ENCODE measurements around the gene ATP13A4. TPM values are rescaled to one million over a fixed set of nuclear protein-coding genes. Genes with fewer than 3 reads are reported as not detected.

The ATP13A4 gene
- total and polyA plus RNA-seq, 9 donors: 0.33 to 4.8 (median 0.69) TPM

DNA sequence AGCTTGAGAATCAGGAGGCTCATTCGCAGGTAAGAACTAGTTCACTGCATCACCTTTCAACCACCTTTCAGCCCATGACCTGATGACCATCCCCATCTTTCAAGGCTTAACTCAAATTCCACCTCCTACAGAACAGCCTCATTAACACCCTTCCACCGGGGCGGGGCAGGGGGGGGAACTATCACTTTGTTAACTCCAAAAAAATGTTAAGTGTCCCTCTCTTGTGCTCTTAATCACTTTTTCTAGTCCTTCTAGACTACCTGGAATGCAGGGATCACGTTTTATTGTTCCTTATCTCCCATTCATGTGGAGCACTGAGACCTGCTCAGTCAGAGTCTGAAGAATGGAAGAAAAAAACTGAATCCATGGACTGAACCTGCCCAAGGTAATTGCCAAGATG is 51.8 kb downstream of the ATP13A4 start:
- 100% methylated on average over 3 of the region's 4 CpGs for WGBS (ENCODE audit: insufficient coverage)
- H3K36me3 ChIP-seq (ENCODE audit: control insufficient read depth, insufficient read depth, low read length): no peaks in the 10 kb centered on the region
- peaks cover 3% of the 10 kb centered on the region for H3K4me1 ChIP-seq (ENCODE audit: control insufficient read depth, insufficient read depth, low read length)
- no peaks in the 10 kb centered on the region for H3K9me3 ChIP-seq (replicated peaks; ENCODE audit: control insufficient read depth, low read depth, low read length)
- no peak for DNase-seq
- no peak overlapping the region for H3K4me3 ChIP-seq (ENCODE audit: low read length)
- H3K27me3 ChIP-seq (ENCODE audit: control insufficient read depth, insufficient read depth, low read length): no peaks in the 10 kb centered on the region
- no peak overlapping the region for H3K27ac ChIP-seq (ENCODE audit: low read length)

DNA sequence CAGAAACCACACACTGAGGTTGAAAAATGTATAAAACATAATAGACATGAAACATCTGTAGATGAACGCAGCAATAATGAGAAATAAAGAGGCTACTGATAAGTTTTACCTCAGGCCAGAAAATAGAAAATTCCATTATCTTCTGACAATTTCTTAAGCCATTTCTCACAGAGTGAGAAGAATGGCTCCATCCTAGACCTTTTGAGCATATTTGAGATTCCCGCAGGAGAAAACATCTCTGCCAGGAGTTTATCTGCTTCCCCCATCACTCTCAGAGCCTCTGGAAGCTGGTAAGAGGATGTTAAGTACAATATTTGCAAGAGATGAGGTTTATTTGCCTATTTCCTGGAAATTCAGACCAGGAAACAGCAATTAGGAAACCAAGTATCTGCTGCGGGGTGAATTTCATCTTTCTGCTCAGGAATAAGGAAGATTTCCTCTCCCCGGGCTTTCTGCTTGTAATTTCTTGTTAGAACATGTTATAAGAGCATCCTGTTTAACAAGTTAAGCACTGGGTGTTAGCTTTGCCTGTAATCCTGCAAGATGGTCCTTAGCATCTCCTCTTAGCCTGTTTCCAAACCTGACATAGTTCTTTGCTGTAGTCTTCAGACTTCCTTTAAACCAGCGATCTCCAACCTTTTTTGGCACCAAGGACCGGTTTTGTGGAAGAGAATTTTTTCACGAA is 54.8 kb downstream of the ATP13A4 start:
- Histone ChIP-seq H3K4me1 (ENCODE audit: control insufficient read depth, insufficient read depth, low read length) (peaks cover 3% of the 10 kb centered on the region), H3K36me3 (ENCODE audit: control insufficient read depth, insufficient read depth, low read length) (no peaks in the 10 kb centered on the region), H3K27ac (ENCODE audit: low read length) (peak overlapping the region; percentile 56), H3K9me3 (replicated peaks; ENCODE audit: control insufficient read depth, low read depth, low read length) (no peaks in the 10 kb centered on the region), H3K4me3 (ENCODE audit: low read length) (no peak overlapping the region), H3K27me3 (ENCODE audit: control insufficient read depth, insufficient read depth, low read length) (no peaks in the 10 kb centered on the region)
- peak; percentile 26 for DNase-seq
- WGBS (ENCODE audit: insufficient coverage): 50% methylated on average over 2 of the region's 7 CpGs

DNA sequence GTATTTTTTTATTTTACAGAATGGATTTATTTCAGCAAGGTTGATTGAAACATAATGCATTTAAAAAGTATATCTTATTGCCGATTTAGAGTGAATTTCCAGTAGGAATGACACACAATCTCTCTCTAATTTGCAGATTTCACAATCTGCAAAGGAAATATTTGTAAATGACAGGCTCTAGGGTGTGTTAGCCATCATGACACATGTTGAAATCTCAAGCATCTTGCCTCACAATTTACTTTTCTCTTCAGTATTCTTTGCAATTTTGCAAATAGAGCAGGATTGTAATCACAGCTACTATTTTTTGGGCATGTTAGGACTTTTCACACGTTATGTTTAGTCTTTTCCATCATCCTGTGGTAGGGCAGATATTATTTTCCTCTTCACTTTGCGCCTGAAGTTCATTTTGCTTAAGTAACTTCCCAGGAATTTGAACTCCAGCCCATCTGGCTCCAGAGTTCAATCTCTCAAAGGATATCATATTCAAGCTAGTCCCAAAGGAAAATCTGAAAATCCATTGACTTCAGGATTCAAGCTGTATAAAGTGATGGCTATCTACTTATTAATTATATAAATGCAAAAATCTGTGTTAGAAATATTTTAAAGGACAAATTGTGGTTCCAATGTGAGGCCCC is 55.4 kb downstream of the ATP13A4 start:
- H3K4me3 ChIP-seq (ENCODE audit: low read length): no peak overlapping the region
- H3K27me3 ChIP-seq (ENCODE audit: control insufficient read depth, insufficient read depth, low read length): no peaks in the 10 kb centered on the region
- DNase-seq: peak; percentile 84
- H3K27ac ChIP-seq (ENCODE audit: low read length): no peak overlapping the region
- H3K4me1 ChIP-seq (ENCODE audit: control insufficient read depth, insufficient read depth, low read length): peaks cover 3% of the 10 kb centered on the region
- no peaks in the 10 kb centered on the region for H3K9me3 ChIP-seq (replicated peaks; ENCODE audit: control insufficient read depth, low read depth, low read length)
- WGBS (ENCODE audit: insufficient coverage): no CpG with 5 or more reads among the region's 3 CpGs
- no peaks in the 10 kb centered on the region for H3K36me3 ChIP-seq (ENCODE audit: control insufficient read depth, insufficient read depth, low read length)

- Histone ChIP-seq H3K27ac (ENCODE audit: low read length) (no peak overlapping the region), H3K36me3 (ENCODE audit: control insufficient read depth, insufficient read depth, low read length) (no peaks in the 10 kb centered on the region), H3K4me3 (ENCODE audit: low read length) (no peak overlapping the region), H3K27me3 (ENCODE audit: control insufficient read depth, insufficient read depth, low read length) (no peaks in the 10 kb centered on the region), H3K4me1 (ENCODE audit: control insufficient read depth, insufficient read depth, low read length) (peaks cover 3% of the 10 kb centered on the region), H3K9me3 (replicated peaks; ENCODE audit: control insufficient read depth, low read depth, low read length) (no peaks in the 10 kb centered on the region)
- DNase-seq: peak; percentile 24
- 55% methylated on average over 2 of the region's 3 CpGs for WGBS (ENCODE audit: insufficient coverage)
These were observed 56.5 kb downstream of the ATP13A4 start for GRCh38 chr3:193498215-193498614.

DNA sequence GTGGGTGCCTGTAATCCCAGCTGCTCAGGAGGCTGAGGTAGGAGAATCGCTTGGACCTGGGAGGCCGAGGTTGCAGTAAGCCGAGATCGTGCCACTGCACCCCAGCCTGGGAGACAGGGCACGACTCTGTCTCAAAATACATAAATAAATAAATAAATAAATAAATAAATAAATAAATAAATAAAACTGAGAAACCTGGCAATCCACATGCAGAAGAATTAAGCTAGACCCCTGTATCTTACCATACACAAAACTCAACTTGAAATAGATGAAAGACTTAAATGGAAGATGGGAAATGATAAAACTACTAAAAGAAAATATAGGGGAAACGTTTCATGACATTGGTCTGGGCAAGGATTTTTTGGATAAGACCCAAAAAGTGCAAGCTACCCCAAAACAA is 58.0 kb downstream of the ATP13A4 start:
- no peak overlapping the region for H3K27ac ChIP-seq (ENCODE audit: low read length)
- no peak for DNase-seq
- no peaks in the 10 kb centered on the region for H3K9me3 ChIP-seq (replicated peaks; ENCODE audit: control insufficient read depth, low read depth, low read length)
- no peaks in the 10 kb centered on the region for H3K36me3 ChIP-seq (ENCODE audit: control insufficient read depth, insufficient read depth, low read length)
- WGBS (ENCODE audit: insufficient coverage): no CpG with 5 or more reads among the region's 6 CpGs
- no peak overlapping the region for H3K4me3 ChIP-seq (ENCODE audit: low read length)
- no peaks in the 10 kb centered on the region for H3K27me3 ChIP-seq (ENCODE audit: control insufficient read depth, insufficient read depth, low read length)
- peaks cover 3% of the 10 kb centered on the region for H3K4me1 ChIP-seq (ENCODE audit: control insufficient read depth, insufficient read depth, low read length)

DNA sequence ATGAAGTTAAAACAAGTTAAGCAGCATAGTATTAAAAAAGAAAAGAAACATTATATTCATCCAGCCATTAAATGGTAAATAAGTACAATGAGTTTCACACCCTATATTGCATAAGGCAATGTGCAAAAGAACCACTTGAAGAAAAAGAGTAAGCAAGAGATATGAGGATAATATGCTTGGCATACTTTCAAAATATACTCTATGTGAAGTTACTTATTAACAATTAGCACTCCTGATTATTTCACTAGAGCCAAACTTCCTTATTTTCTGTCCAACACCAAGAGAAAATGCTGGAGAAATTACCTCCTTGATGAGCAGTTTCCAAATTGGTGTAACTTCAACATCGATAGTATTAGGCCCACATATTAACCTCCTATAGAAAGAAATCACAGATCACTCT is 63.7 kb downstream of the ATP13A4 start:
- WGBS (ENCODE audit: insufficient coverage): no CpG with 5 or more reads among the region's 1 CpG
- no peak overlapping the region for H3K4me3 ChIP-seq (ENCODE audit: low read length)
- H3K36me3 ChIP-seq (ENCODE audit: control insufficient read depth, insufficient read depth, low read length): no peaks in the 10 kb centered on the region
- DNase-seq: no peak
- H3K9me3 ChIP-seq (replicated peaks; ENCODE audit: control insufficient read depth, low read depth, low read length): no peaks in the 10 kb centered on the region
- H3K4me1 ChIP-seq (ENCODE audit: control insufficient read depth, insufficient read depth, low read length): no peaks in the 10 kb centered on the region
- H3K27me3 ChIP-seq (ENCODE audit: control insufficient read depth, insufficient read depth, low read length): no peaks in the 10 kb centered on the region
- H3K27ac ChIP-seq (ENCODE audit: low read length): no peak overlapping the region

DNA sequence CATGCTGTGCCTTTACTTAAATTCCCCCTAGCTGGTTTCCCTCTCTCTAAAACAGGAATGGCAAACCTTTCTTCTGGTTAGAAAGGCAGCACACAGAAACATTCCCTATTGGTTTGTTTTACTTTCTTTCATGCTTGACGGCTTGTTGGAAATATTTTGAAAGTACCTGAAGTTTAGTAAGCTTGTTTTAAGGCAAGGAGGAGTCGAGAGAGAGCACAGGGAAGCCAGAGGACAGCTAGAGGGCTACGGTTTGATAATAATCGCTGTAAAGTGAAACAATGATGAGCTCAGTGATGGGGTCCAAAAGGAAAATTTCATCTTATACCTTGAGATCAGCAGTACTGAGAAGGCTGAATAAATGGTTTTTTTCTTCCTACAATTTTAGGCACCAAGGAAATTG is 64.1 kb downstream of the ATP13A4 start:
- Histone ChIP-seq H3K9me3 (replicated peaks; ENCODE audit: control insufficient read depth, low read depth, low read length) (no peaks in the 10 kb centered on the region), H3K36me3 (ENCODE audit: control insufficient read depth, insufficient read depth, low read length) (no peaks in the 10 kb centered on the region), H3K27me3 (ENCODE audit: control insufficient read depth, insufficient read depth, low read length) (no peaks in the 10 kb centered on the region), H3K4me1 (ENCODE audit: control insufficient read depth, insufficient read depth, low read length) (no peaks in the 10 kb centered on the region), H3K4me3 (ENCODE audit: low read length) (no peak overlapping the region), H3K27ac (ENCODE audit: low read length) (no peak overlapping the region)
- DNase-seq: no peak
- WGBS (ENCODE audit: insufficient coverage): 86% methylated on average over 2 of the region's 4 CpGs

GRCh38 chr3:193489949-193490348 is 64.7 kb downstream of the ATP13A4 start:
- no peaks in the 10 kb centered on the region for H3K27me3 ChIP-seq (ENCODE audit: control insufficient read depth, insufficient read depth, low read length)
- DNase-seq: no peak
- H3K4me3 ChIP-seq (ENCODE audit: low read length): no peak overlapping the region
- WGBS (ENCODE audit: insufficient coverage): no CpG with 5 or more reads among the region's 6 CpGs
- no peaks in the 10 kb centered on the region for H3K4me1 ChIP-seq (ENCODE audit: control insufficient read depth, insufficient read depth, low read length)
- H3K36me3 ChIP-seq (ENCODE audit: control insufficient read depth, insufficient read depth, low read length): no peaks in the 10 kb centered on the region
- H3K9me3 ChIP-seq (replicated peaks; ENCODE audit: control insufficient read depth, low read depth, low read length): no peaks in the 10 kb centered on the region
- H3K27ac ChIP-seq (ENCODE audit: low read length): no peak overlapping the region

GRCh38 chr3:193488741-193489140 is 66.0 kb downstream of the ATP13A4 start:
- Histone ChIP-seq H3K27ac (ENCODE audit: low read length) (no peak overlapping the region), H3K4me3 (ENCODE audit: low read length) (no peak overlapping the region), H3K9me3 (replicated peaks; ENCODE audit: control insufficient read depth, low read depth, low read length) (no peaks in the 10 kb centered on the region), H3K36me3 (ENCODE audit: control insufficient read depth, insufficient read depth, low read length) (no peaks in the 10 kb centered on the region), H3K27me3 (ENCODE audit: control insufficient read depth, insufficient read depth, low read length) (no peaks in the 10 kb centered on the region), H3K4me1 (ENCODE audit: control insufficient read depth, insufficient read depth, low read length) (no peaks in the 10 kb centered on the region)
- no peak for DNase-seq
- 91% methylated on average over 5 of the region's 5 CpGs for WGBS (ENCODE audit: insufficient coverage)

- WGBS (ENCODE audit: insufficient coverage): no CpG with 5 or more reads among the region's 1 CpG
- Histone ChIP-seq H3K4me3 (ENCODE audit: low read length) (no peak overlapping the region), H3K27me3 (ENCODE audit: control insufficient read depth, insufficient read depth, low read length) (no peaks in the 10 kb centered on the region), H3K4me1 (ENCODE audit: control insufficient read depth, insufficient read depth, low read length) (no peaks in the 10 kb centered on the region), H3K27ac (ENCODE audit: low read length) (no peak overlapping the region), H3K9me3 (replicated peaks; ENCODE audit: control insufficient read depth, low read depth, low read length) (no peaks in the 10 kb centered on the region), H3K36me3 (ENCODE audit: control insufficient read depth, insufficient read depth, low read length) (no peaks in the 10 kb centered on the region)
- no peak for DNase-seq
These were observed 70.6 kb downstream of the ATP13A4 start for GRCh38 chr3:193483988-193484539.
